NCI-H1436 treated with DMSO at 0.1 percent for 48 hours (cell line): ENCODE results near the gene HJURP.

ENCODE experiments used
- DNase-seq: peaks from one replicate; lab custom pipeline; 2025; lab: John Stamatoyannopoulos, UW

The HJURP gene

DNA sequence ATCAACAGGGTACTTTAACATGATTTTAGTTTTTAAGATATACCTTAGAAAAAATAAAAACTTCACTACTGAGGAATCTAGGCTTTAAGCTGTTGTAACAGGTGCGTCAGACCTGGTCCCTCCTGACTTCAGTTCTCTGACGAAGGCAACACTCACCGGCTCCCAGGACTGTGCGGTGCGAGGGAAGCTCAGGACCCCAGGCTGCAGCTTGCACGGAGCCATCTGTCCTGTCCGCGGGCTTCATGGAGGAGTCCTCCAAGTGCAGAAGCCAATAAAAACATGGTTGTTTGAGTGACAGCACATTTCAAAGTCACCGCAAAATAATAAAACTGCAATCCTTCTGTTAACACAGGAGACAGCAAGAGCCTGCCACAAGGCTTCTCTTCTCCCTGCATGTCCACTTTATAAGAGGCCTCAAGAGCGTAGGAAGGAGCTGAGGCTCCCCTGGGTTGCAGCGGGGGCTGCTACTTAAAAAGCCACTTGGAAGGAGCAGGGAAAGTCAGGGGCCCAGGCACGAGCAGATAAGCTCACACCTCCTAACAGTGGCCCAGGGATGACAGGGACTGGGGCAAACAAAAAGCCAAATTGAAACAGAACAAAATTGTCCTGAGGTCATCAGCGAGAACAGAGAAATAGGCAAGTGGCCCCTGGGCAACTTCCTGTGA is 4.6 kb downstream of the HJURP start:
- DNase-seq, result no peak

DNA sequence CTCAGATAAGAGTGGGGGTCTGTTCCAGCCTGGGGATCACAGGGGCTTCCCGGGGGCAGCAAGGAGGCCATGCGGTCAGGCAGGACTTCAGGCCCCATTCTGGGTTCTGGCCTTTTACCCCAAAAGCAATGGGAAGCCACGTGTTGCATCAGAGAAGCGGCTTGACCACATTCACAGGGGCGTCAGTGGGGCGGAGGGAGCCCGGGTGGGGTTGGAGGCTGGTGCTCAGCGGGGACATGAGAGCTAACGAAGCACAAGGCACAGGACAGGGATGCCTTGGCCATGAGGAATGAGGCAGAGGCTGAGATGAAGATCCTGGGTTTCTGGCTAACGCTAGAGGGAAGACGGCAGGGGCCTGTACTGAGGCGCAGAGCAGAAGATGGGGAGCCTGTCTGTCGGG is 6.1 kb downstream of the HJURP start:
- no peak for DNase-seq

DNA sequence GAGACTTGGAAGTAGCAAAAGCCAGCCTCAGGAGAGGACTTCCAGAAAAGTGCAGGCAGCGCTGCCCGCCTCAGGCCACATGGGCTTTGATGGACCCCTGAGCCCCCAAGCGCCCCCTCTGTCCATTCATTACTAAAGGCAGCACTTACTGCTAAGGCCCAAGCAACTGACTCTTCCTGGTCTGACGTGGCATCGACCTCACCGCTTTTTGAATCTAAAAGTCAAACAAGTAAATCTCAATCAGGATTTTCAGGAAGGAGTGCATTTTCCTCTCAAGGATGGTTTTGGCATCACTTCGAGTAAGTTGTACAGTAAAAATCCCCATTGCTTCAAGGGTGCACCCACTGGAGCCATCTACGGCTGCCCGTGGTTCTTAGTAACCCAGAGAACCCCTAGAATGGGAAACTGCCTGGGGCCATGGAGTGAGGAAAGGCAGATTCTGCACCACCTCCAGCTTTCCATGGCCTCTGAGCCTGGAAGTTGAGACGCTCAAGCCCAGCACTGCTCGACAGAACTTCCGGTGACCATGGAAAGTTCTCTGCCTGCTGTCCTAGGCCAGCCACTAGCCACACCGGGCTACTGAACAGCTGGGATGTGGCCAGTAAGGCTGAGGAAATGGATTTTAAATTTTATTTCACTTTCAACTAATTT is 7.0 kb downstream of the HJURP start:
- no peak for DNase-seq

DNA sequence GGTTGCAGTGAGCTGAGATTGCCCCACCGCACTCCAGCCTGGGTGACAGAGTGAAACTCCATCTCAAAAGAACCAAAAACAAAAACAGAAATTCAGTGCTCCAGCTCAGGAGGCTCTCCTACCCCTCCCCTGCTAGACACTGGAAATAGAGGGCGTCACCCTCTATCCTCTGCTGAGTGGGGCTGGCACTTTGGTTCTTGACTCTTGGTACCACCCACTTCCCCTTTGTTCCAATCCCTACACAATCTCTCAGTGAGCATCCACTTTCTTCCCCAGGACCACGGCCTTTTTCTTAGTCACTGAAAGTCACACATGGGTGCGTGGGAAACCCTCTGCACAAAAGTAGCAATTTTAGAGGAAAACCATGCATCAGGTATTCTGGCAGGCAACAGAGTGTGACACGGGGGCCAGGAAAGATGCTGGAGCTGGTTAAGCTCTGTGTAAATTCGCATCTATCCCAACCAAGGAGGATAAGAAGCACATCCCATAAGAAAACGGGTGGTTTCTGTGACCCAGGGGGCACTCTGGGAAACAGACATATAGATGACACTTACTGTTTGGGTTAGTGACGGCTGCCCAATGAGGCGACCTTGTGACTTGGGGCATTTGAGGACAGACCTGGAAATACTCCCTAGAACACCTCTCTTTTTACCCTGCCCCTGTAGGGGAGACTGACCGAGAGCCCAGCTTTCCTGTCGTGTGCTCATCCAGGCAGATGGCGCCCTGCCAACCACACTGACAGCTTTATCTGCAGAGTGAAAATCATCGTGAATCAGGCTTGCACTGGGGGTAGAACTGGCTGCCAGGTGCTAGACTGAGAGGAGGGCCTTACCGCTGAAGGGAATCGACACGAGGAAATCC is 7.7 kb downstream of the HJURP start:
- DNase-seq, result no peak

DNA sequence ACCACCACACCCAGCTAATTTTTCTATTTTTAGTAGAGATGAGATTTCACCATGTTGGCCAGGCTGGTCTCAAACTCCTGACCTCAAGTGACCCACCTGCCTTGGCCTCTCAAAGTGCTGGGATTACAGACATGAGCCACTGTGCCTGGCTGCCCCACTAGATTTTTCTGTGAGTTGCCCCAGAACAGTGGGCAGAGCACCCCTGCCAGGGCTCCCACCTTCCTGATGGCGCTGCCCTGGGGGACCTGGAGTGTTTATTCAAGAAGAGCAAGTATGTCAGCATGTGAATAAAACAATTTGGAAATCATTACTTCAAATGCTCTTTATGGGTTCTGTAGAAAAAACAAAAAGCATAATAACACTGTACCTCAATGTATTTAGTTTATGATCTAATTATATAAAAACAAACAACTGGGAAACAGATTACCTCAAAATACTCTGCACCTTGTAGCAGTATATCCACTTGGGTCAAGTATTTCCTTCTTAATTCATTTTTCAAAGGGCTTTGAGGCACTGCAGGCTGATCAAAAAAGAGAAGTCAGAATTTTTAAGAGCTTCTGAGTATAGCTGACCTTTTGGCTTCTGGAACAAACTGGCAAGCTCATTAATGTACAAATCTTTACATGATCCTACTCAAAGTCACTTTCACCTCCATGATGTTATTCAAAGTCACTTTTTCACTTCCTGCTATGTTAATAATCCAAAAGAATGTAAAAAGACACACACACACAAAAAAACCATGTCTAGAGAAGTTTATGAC is 8.9 kb downstream of the HJURP start:
- DNase-seq, result no peak

DNA sequence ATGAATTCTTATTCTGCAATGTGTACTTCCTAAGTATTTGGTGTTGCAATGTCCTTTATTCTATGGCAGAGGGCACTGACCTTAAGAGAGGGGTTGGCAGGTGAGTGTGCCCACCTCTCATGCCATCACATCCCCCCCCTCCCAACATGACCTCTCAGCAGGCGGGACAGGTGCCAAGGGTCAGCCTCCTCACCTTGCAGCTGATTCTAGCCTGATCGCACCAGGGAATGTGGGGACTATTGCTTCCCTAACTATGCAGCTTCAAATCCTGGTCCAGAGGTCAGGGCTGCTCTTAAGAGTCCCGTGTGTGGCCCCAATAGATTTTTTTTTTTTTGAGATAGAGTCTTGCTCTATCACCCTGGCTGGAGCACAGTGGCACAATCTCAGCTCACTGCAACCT is 9.5 kb downstream of the HJURP start:
- no peak for DNase-seq

DNA sequence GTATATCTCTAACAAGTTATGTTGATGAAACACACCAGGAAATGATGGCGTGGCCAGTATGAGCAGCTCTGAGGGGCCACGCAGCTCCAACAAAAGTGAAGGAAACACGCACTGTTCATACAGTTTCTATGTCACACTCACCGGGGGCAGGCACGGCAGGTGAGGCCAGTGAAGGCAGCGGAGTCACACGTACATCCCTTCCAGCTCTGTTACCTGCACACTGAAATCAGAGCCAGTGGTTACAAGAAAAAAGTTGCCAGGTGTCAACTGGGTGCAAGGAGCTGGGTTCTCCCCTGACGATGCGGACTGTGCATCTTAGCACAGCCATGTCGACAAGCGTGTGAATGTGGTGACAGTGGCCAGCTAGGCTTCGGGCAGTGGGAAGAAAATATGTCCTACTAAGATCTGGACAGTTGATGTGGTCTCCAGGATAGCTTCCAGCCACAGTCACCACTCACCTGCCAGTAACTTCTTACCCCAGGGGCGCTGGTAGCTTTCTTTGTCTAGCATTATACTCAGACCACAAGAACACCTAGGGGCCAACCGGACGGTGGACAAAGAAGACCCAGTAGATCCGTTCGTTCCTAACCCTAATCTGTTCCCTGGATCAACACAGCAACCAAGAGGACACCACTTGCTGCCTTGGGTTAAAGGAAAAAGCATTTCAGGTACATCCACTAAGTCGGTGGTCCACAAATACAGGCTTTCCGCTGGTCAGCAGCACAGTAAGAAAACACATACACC is 10.1 kb downstream of the HJURP start:
- no peak for DNase-seq

DNA sequence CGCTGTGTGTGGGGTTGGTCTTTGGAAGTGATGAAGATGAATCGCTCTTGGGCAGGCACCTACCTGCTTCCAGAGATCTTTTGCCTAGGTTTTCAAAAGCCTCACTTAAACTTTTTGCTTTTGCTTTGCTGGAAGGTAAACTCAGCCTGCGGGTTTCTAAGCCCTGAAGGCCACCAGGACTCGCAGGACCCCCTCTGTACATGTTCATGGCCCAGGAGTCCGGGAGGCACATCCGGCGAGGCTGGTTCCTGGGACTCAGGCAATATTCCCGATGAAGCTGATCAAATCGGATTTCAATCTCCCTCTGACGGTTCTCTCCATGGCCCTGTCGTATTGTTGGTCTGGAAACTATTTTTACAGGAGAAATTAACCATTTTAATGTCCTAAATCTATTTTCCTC is 13.2 kb downstream of the HJURP start:
- no peak for DNase-seq

DNA sequence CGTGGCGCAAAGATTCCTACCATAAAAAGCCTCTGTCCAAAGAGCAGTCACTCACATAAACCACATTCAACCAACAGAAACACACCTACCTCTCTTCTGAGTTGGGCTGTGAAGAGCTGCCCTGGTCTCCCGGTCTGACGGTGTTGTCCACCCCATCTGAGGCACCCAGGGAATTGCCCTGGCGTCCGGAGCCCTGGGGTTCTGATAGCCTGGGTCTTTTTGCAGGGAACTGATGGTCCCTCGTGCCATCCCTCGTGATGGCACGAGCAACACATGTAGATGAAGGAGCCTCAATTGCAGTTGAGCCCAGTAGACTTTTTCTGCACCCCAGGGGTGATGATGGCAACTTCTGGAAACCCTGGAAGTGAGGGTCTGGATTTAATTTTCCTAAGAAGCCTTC is 13.8 kb downstream of the HJURP start:
- DNase-seq, result no peak

DNA sequence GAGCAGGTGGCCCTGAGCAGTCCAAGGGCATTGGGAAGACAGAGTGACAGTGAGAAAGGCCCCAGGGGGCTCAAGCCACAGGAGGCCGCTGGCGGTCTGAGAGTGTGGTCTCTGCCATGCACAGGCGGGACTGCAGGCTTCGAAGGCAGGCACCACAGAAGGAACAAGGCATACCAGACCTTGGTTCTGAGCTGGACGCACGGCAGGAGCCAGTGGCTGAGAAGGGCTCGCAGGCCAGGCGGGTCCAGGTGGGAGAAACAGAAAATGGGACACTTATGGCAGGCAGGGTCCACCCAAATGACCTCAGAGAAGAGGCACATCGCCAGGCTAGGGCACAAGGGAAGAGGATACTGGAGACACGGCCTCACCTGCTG is 14.9 kb downstream of the HJURP start:
- no peak for DNase-seq

DNA sequence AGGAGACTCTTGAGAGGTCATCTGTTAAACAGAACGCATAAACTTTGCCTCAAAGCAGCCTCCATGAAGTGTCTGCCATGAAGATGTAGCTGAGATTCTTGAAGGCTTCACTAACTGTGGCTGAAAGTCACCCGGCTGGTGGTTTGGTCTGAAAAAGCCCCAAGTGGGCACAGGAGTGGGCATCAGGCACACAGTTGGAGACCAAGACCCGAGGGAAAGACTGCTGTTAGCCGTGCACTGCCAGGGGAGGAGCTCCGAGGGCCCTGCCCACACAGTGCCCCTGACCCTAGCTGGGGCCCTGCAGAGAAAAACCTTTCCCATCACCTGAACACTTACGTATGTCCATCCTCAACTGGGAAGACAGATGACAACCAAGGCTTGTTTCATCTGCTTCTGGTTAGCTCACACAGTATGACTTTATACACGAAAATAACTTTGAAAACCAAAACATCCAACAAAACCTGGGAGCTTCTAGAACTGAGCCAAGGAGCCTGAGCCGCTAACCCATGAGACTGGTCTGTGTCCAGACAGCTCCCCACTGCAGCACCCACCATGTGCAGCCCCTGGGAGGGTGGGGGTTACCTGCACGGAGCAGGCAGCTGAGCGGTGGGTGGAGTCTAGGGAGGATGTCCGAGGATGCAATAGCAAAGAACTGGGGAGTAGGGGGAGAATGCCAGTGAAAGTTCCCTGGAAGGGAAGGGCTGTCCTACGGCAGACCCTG is 15.4 kb downstream of the HJURP start:
- no peak for DNase-seq

DNA sequence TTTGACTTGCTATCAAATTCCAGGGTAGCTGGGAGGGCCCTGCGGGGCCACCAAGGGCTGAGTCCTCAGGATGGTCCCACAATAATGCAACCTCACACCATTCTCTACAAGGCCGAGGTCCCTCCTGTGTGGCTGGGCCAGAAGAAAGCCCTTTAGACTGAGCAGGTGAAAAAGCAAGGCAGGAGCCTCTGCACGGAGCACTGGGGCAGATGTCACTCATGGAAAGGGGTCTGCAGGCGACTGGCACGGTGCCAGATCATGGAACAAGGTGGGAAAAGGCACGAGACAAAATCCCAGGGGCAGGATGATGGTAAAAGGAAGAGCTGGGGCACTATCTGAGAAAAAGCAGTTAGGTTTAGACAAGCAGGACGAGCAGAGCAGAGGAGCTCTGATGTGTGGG is 16.1 kb downstream of the HJURP start:
- DNase-seq, result no peak

DNA sequence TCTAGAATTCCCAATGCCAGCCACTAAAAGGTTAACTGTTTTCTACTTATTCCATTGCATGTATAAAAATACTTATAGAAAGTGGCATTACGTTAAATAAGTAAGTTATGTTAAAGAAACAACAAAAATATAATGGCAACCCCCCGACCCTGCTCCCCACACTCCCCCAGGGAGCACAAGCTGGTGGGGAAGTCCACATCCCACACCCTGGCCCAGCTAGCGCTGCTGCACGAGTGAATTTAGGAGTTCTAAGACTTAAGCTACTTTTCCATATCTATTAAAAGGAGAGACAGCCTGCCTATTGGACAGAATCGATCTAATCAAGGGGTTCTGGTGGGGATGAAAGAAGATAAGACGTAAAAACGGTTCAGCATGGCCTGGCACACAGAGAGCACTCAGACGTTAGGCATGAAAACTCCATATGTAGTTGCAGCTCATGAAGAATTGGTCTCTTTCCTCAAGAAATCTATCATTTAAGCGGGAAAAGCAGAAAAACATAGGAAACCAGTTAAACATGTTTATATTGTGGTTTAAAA is 16.6 kb downstream of the HJURP start:
- no peak for DNase-seq

DNA sequence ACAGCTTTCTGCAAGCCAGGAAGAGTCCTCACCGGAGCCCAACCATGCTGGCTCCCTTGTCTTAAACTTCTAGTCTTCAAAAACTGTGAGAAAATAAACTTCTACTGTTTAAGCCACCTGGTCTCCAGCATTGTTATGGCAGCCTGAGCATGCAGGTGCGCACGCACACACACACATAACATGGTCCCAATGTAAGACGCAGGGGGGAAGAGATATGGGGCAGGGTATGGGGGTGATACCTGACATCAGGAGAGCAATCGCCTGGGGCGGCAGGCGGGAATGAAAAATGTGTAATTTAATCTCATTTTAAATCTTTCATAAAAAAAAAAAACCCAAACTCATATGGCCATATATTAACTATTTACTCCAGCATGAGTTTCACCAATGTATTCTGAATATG is 18.0 kb downstream of the HJURP start:
- DNase-seq, result no peak

DNA sequence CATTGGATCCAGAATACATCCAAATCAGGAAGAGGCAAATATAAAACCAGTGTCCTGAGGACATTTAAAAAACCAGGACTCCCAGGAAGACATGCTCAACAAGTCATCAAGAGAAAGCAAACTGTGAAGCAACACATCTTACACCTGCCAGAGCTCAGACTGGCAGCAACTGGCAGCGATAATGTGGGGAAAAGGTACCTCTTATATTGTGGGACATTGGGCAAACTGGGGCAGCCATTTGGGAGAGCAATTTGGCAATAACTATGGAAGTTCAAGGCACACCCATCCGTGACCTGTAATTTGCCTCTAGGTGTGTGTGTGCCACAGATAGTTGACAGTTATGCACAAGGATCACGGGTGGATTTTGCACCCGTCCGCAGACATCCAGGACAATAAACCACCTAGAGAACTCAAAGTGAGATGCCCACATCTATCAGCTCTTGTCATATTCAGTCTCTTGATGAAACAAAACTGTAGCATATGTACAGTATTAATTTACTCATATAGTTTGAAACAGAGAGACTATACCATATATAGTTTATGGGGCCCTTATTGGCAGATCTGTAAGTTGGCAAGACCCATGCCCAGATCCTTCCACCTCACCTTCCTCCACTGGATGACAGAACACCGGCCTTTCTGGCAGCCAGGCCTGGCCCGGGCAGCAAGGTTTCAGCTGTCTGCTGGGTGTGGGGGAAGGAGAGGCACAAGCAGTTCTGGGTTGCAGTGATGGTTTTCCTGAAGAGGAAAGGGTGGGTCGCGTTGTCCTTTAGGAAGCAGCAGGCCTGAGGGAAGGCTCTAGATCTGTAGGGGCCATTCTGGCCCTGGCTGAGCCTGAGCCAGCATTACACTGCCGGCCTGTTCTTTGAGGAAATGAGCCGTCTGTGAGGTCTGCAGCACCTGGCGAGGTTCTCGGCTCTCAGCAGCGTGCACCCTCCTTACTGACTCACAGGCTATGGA is 18.8 kb downstream of the HJURP start:
- DNase-seq, result no peak

DNA sequence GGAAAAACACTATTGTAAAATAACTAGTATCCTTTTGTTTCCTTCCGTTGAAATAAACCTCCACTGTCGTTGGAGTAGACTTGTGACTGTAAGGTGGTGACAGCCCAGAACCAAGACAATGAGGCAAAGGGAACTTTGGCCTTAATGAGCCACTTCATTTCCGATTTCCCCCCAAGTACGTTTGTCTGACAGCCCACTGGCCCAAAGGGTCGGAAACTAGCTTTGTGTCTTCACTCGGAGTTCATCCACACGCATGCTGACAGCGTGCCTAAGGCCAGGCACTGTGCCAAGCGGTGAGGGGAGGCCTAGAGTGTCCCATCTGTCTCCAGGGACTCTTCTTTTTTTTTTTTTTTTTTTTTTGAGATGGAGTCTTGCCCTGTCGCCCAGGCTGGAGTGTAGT is 21.0 kb downstream of the HJURP start:
- DNase-seq, result no peak

DNA sequence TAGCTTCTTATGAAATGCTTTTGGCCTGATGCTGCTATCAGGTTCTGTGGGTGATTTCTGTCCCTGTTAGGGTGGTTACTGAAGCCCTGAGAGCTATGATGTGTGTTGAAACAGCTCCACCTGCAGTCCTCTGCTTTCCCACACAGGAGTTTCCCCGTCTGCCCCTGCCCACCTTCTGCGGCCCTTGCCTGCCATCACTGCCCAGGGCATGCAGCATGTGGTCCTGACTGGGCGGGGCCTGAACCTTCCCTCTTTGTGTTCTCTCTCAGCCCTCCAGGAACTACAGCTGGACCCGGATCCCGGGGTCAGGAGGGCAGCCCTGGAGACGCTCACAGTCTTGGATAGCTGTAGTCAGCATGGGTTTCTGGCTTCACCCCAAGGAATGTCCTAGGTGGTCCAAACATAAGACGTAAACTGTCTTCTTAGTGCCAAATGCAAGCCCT is 21.4 kb downstream of the HJURP start:
- DNase-seq, result no peak

DNA sequence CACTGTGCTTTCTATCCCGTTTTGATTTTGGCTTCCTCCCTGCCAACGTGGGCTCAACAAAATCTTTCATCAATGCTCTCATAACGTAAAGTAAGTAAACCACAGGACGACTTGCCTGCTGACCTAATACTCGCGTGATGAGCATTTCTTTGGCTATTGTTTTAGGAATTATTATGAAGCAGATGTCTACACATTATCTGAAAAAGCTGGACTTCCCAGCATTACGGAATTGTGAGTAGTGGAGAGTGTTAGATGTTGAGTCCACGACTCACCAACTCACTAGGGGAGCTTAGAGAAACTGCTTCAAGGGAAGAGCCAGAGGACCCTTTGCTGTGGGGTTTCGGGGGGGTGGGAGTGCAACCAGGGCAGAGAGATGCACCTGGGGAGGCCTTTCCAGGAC is 21.9 kb downstream of the HJURP start:
- no peak for DNase-seq

DNA sequence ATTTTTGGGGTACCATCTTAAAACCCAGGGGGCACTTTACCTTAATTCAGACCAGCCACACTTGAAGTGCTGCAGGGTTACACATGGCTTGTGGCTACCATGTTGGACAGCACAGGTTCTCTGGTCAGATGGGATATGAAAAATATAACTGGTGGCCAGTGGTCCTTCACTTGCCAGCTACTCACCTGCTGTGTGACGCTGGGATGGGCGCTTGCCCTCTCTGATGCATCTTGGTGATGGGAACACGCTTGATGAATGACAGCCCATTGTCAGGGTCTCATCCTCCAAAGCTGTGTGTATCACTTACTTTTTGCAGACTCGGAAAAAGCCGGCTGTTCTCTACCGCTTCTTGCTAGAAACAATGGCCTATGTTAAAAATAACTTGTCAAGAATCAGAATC is 22.5 kb downstream of the HJURP start:
- no peak for DNase-seq
